ENCODE data around the gene ELL. TPM values are rescaled to one million over a fixed set of nuclear protein-coding genes. Genes with fewer than 3 reads are reported as not detected.

Gene ELL
- total and polyA plus RNA-seq, 9 of the 15 experiments (the other 6 are each of a cell fraction or from before 2014, with no cell fraction given), result 0.24 to 22.5 (median 4.1) TPM

DNA sequence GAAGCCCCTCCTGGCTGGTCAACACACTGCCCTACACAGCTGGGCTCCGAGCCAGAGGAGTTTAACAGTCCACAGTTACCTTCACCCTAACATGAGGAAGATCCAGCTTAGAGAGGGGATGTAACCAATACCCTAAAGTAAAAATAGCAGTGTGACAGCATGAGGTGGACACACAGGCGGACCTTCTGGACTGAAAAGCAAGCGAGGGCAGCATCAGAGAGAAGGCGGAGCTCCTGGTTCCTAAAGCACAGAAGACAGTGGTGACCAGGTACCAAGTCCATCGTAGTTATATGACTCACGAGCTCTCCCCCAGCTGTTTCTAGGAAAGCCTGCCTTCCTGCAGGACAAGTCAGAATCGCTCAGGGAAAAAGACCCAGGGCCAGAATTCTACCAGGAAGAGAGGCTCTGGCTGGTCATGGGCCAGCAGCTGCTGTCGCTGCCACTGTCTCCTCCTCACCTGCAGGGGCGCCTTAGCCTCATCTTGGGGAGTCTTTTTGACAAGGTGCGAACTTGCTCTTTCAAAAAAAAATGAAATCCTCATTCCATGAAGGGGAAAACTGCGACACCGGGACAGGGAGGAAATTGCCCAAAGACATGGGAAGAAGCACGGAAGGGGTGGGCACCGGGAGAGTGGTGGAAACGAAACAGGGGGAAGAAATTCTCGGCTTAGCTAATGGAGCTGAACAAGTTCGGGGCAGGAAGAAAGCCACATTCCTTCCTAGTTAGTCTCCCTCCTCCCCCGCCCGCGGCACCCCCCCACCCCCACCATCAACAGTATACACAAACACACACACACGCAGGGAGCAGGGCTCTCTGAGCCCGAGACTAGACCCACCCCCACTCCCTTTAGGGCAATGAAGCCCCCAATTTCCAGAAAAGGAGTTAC, 1.7 kb downstream of the ELL start:
- 10% methylated on average over 19 of the region's 22 CpGs for WGBS (ENCODE audit: insufficient coverage, low coverage, missing lambda C conversion rate)
- CTCF ChIA-PET (ENCODE audit: low intra/inter-chr PET ratio), result no interaction called here
- BruUV-seq (replicated peaks), result no TSS peak
- H3K9me1 ChIP-seq (ENCODE audit: control insufficient read depth, insufficient read depth, low read length), result peaks cover 13% of the 10 kb centered on the region
- H3K9ac ChIP-seq (ENCODE audit: insufficient read depth in 1 of 2, low read depth in 2 of 2, low read length in 2 of 2), result peak overlapping the region; percentile 95 to 100
- peaks cover 67% of the 10 kb centered on the region for H3K79me2 ChIP-seq (ENCODE audit: control insufficient read depth, insufficient read depth, low read length)
- no peaks in the 10 kb centered on the region for H3K9me3 ChIP-seq (replicated peaks; ENCODE audit: control insufficient read depth, insufficient read depth, low read depth, low read length)
- ATAC-seq (peak; percentile 56), FAIRE-seq (peak; percentile 88), DNase-seq (ENCODE audit: extremely low read depth in 1 of 4, low spot score in 3 of 4) (peak in 2 of 4 experiments; percentile 60 to 85)
- in situ Hi-C loops (cut with MboI), result no loop called here
- H2AFZ ChIP-seq (ENCODE audit: low read depth, low read length), result peak overlapping the region; percentile 89
- peaks cover 31% of the 10 kb centered on the region for H4K20me1 ChIP-seq (replicated peaks; ENCODE audit: control insufficient read depth, insufficient read depth, low read length)
- H3K4me1 ChIP-seq (replicated peaks in 1 of 2; ENCODE audit: control insufficient read depth in 2 of 2, insufficient read depth in 2 of 2, low read length in 2 of 2), result peaks cover 14 to 32% of the 10 kb centered on the region in 2 experiments
- peaks cover 13% of the 10 kb centered on the region for H3K36me3 ChIP-seq (ENCODE audit: control insufficient read depth, insufficient read depth, low read length)
- H3K27ac ChIP-seq (ENCODE audit: extremely low read depth, low read depth, low read length), result peak overlapping the region; percentile 97
- peak overlapping the region; percentile 98 for H3K4me2 ChIP-seq (ENCODE audit: insufficient read depth, low read length)
- no peaks in the 10 kb centered on the region for H3K27me3 ChIP-seq (ENCODE audit: control insufficient read depth in 2 of 2, insufficient read depth in 2 of 2, low read length in 2 of 2)
- intact Hi-C loops (cut with micrococcal nuclease), result loop anchor here (2.0 to 5.0 kb wide), 4 partner anchors 33 to 69 kb away; partner anchors contain the start of genes KXD1, REX1BD and UBA52
- peak overlapping the region; percentile 95 for H3K4me3 ChIP-seq
- POLR2A ChIA-PET, result interaction anchor here (0.5 to 7.0 kb wide), 13 partner anchors 9 to 239 kb away, joined by 3 to 84 read pairs (median 4); partner anchors contain the start of gene UBA52
- TF ChIP-seq TFAP4 (CRISPR knock-in tag; IDR thresholded peaks at IDR 0.05; ENCODE audit: borderline replicate concordance), result peak; percentile 91
- TF ChIP-seq ZBTB5 (IDR thresholded peaks at IDR 0.05), result no peak
- 0 out of 4 replicates have a peak, but pooled peaks of 1 of the 2 experiments have one; percentile 58 for TF ChIP-seq HDAC1 (IDR thresholded peaks at IDR 0.05)
- no peak for TF ChIP-seq ZNF184 (CRISPR knock-in tag; IDR thresholded peaks at IDR 0.05)
- peak; percentile 63; the same call in 1 of the 2 replicates for TF ChIP-seq SMARCE1 (IDR thresholded peaks at IDR 0.05)
- TF ChIP-seq FOSL1 (tag; conservative IDR thresholded peaks at IDR 0.05), result peak; percentile 73
- peak; percentile 35; the same call in 1 of the 2 replicates for TF ChIP-seq REST (IDR thresholded peaks at IDR 0.05; ENCODE audit: borderline replicate concordance)
- no peak for TF ChIP-seq REST (CRISPR knock-in tag; IDR thresholded peaks at IDR 0.05; ENCODE audit: low read depth)
